Calu3 (cell line): ENCODE data around the gene DEPDC5. TPM values are rescaled to one million over a fixed set of nuclear protein-coding genes. Genes with fewer than 3 reads are reported as not detected.
"Not testable (repeated sequence)": the region's sequence is repeated elsewhere in the genome, so short reads cannot be mapped to it uniquely, and the experiment has no call there.

Experiments
- Bru-seq: library from RNA; stranded (reverse); fragments of 400-500 nt; gene quantifications from one replicate; lab custom pipeline; 2021; lab: Mats Ljungman, UMichigan
- BruChase-seq, 2 experiments: library from RNA; stranded (reverse); fragments of 400-500 nt; gene quantifications; one replicate each; lab custom pipeline; 2021; lab: Mats Ljungman, UMichigan
- BruUV-seq: library from RNA; stranded (reverse); fragments of 400-500 nt; replicated peaks from 2 replicates; lab custom pipeline; 2021; lab: Mats Ljungman, UMichigan
- CTCF ChIA-PET: fragments of 300-600 bp; sonication (Branson Sonifier 250); formaldehyde crosslinking; loops from one replicate; lab custom pipeline; 2022; ENCODE audit warnings: antibody characterized with exemption; lab: Charles Lee
- DNase-seq: peaks from one replicate; pipeline ENCODE4 v3.0.0; 2022
- H3K27ac Mint-ChIP-seq: one replicate; pipeline ENCODE4 v1.8.0; 2022; ENCODE audit warnings: mixed read lengths; ENCODE audit not compliant: unreplicated experiment
- H3K27me3 Mint-ChIP-seq: one replicate; pipeline ENCODE4 v1.8.0; 2022; ENCODE audit warnings: mixed read lengths; ENCODE audit not compliant: unreplicated experiment
- H3K36me3 Mint-ChIP-seq: one replicate; pipeline ENCODE4 v1.8.0; 2022; ENCODE audit warnings: mild to moderate bottlenecking, moderate library complexity, mixed read lengths; ENCODE audit not compliant: insufficient read depth, unreplicated experiment
- H3K4me1 Mint-ChIP-seq: one replicate; pipeline ENCODE4 v1.8.0; 2022; ENCODE audit warnings: mild to moderate bottlenecking, low read depth, mixed read lengths; ENCODE audit not compliant: unreplicated experiment
- H3K4me3 Mint-ChIP-seq: one replicate; pipeline ENCODE4 v1.8.0; 2022; ENCODE audit warnings: mild to moderate bottlenecking, low read depth, moderate library complexity, mixed read lengths; ENCODE audit not compliant: unreplicated experiment
- H3K9me3 Mint-ChIP-seq: one replicate; pipeline ENCODE4 v1.8.0; 2022; ENCODE audit warnings: low read depth, mixed read lengths; ENCODE audit not compliant: unreplicated experiment
- intact Hi-C: fragments of 100-400 bp; cut with micrococcal nuclease; formaldehyde crosslinking; loops from one replicate; pipeline ENCODE4 v1.10.0; 2022; ENCODE audit not compliant: unreplicated experiment
- long read RNA-seq: library from polyadenylated mRNA; stranded (forward); transcript quantifications from one replicate; pipeline ENCODE4 v2.0.0, GENCODE V29; 2022
- total RNA-seq: library from RNA; stranded (reverse); gene quantifications from 2 replicates; pipeline ENCODE4 v1.2.3, GENCODE V29; 2022
- TF ChIP-seq, protein P1 (sequence below): fragments of 200-600 bp; IDR thresholded peaks from one replicate; pipeline ENCODE4 v1.8.0; 2022; ENCODE audit warnings: antibody characterized with exemption; ENCODE audit not compliant: unreplicated experiment

The DEPDC5 gene
- total RNA-seq (27.3 and 33.1 TPM in 2 replicates), Bru-seq, nascent RNA (percentile 63 among the genes with signal in this experiment), BruChase-seq, experiment 1, labeled RNA remaining after a 6-hour chase (percentile 72 among the genes with signal in this experiment), BruChase-seq, experiment 2, labeled RNA remaining after a 2-hour chase (percentile 76 among the genes with signal in this experiment)
- long read RNA-seq, partial matches to known transcripts, result 2 of 4 reads
- long read RNA-seq, other reads (novel, unspliced or antisense), result 2 of 4 reads

DNA sequence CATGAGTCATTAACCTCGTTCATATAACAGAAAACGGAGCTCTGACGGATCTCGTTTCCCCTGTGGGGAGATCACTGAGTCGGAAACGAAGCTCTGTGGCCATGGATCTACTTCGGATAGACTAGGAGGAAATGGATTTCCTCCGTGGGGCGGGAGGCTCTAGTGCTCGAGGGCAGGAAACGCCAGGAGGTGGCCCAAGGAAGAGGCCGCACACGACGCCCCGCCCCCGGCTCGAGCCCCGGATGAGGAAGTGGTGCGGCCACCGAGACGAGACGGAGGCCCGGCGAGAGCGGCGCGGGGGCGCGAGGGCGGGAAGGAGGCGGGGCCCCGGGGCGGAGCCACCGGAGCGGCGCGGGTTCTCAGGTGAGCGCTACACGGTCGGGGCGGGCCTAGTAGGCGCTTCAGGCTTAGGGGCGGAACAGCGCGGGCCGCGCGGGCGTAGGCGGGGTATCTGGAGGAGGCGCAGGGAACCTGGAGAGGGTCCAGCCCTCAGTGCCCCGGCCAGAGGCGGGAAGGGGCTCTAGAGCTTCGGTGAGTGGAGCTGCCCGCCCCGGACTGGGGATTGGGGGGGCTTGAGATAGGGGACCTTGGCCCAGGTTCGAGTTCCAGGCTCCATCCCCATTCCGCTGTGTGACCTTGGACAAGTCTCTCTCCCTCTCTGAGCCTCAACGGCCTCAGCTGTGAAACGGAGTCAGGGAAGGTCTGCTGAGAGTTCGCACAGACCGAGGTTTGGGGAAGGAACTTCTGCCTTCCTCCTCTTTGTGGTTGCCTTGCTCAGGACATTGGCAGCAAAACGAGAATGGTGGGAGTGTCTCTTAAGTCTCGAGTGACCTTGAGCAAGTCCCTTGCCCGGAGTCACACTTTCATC, at the start of gene DEPDC5:
Gene DEPDC5 (plus strand): TSS at position 386 of the 868 bp plus-strand sequence. CDS start 903 bp downstream, outside the sequence.
- peak; percentile 99 for DNase-seq
- Mint-ChIP-seq H3K36me3 (peaks cover 42% of the 10 kb centered on the region), H3K27ac (peak within 1 kb of the TSS; percentile 92), H3K4me1 (peaks cover 29% of the 10 kb centered on the region), H3K4me3 (peak within 1 kb of the TSS; percentile 84), H3K27me3 (no peaks in the 10 kb centered on the region), H3K9me3 (no peaks in the 10 kb centered on the region)
- intact Hi-C loops, result loop anchor here (5.0 kb wide), 2 partner anchors 92 to 193 kb away; partner anchors contain the start of gene PISD
- no TSS peak for BruUV-seq
- CTCF ChIA-PET, result interaction anchor here (1.0 to 1.7 kb wide), 4 partner anchors 88 to 241 kb away, joined by 3 to 5 read pairs (median 3); no protein-coding TSS in a partner anchor
- TF ChIP-seq, protein P1, sequence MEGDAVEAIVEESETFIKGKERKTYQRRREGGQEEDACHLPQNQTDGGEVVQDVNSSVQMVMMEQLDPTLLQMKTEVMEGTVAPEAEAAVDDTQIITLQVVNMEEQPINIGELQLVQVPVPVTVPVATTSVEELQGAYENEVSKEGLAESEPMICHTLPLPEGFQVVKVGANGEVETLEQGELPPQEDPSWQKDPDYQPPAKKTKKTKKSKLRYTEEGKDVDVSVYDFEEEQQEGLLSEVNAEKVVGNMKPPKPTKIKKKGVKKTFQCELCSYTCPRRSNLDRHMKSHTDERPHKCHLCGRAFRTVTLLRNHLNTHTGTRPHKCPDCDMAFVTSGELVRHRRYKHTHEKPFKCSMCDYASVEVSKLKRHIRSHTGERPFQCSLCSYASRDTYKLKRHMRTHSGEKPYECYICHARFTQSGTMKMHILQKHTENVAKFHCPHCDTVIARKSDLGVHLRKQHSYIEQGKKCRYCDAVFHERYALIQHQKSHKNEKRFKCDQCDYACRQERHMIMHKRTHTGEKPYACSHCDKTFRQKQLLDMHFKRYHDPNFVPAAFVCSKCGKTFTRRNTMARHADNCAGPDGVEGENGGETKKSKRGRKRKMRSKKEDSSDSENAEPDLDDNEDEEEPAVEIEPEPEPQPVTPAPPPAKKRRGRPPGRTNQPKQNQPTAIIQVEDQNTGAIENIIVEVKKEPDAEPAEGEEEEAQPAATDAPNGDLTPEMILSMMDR, result no peak

DNA sequence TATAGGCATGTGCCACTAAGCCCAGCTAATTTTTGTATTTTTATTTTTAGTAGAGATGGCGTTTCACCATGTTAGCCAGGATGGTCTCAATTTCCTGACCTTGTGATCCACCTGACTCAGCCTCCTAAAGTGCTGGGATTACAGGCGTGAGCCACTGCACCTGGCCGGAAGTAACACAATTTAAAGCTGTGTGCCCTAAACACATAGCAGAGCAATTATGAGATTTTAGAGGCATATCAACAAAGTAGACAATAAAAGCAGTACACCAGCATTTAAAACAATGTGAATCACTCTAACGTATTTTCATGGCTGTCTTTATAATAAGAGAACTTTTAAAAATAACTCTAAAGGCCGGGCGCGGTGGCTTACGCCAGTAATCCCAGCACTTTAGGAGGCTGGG, 46.3 kb upstream of the DEPDC5 start:
- DNase-seq, result no peak
- no peak overlapping the region for H3K27ac Mint-ChIP-seq
- CTCF ChIA-PET, result no interaction called here
- no peaks in the 10 kb centered on the region for H3K4me1 Mint-ChIP-seq
- no peak overlapping the region for H3K4me3 Mint-ChIP-seq
- no peaks in the 10 kb centered on the region for H3K27me3 Mint-ChIP-seq
- intact Hi-C loops, result no loop called here
- TF ChIP-seq, protein P1, result no peak
- no peaks in the 10 kb centered on the region for H3K9me3 Mint-ChIP-seq
- no TSS peak for BruUV-seq
- H3K36me3 Mint-ChIP-seq, result peaks cover 40% of the 10 kb centered on the region

DNA sequence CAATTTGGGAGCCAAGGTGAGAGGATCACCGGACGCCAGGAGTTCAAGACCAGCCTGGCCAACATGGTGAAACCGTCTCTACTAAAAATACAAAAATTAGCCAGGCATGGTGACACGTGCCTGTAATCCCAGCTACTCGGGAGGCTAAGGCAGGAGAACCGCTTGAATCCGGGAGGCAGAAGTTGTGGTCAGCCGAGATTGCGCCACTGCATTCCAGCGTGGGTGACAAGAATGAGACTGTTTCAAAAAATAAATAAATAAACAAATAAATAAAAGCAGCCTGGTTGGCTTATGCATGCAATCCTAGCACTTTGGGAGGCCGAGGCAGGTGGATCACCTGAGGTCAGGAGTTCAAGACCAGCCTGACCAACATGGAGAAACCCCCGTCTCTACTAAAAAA, 42.6 kb upstream of the DEPDC5 start:
- H3K27me3 Mint-ChIP-seq, intact Hi-C loops, H3K4me1 Mint-ChIP-seq, H3K9me3 Mint-ChIP-seq, H3K4me3 Mint-ChIP-seq, CTCF ChIA-PET, DNase-seq, BruUV-seq, H3K27ac Mint-ChIP-seq: not testable (repeated sequence)
- peaks cover 36% of the 10 kb centered on the region for H3K36me3 Mint-ChIP-seq

DNA sequence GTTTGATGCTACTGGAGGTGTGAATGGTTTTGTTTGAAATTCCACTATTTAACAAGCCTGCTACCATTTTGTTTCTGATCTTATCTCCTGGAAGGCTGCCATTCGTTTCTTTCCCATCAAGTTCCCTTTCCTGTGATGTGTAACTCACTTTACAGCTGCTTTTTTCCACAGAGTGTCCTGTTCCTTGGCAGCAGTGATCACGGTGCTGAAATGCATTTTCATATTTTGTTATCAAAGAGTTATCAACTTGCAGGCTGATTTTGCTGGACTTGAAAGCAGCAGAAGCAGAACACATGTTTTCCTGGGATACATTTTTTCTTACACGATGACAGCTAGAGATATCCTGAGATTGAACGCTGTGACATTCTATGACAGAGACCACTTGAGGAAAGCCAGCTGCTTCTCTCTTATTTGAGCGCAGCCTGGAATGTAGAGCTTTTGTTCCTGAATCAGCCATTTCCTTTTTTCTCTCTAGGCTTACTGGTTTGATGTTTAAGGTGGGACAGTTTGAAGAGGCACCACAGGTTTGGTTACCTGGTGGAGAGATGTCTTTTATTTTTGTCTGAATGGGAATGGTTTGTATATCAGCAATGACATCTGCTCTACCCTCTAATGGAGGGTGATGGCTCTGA, 38.6 kb upstream of the DEPDC5 start:
- CTCF ChIA-PET, result no interaction called here
- Mint-ChIP-seq H3K4me3 (no peak overlapping the region), H3K36me3 (peaks cover 38% of the 10 kb centered on the region), H3K9me3 (no peaks in the 10 kb centered on the region), H3K4me1 (no peaks in the 10 kb centered on the region), H3K27me3 (no peaks in the 10 kb centered on the region), H3K27ac (no peak overlapping the region)
- TF ChIP-seq, protein P1, result no peak
- DNase-seq, result no peak
- BruUV-seq, result no TSS peak
- intact Hi-C loops, result no loop called here
